AG04450 (cell line): Measurements from ENCODE around the gene SMIM24. TPM values are rescaled to one million over a fixed set of nuclear protein-coding genes. Genes with fewer than 3 reads are reported as not detected.
"Not testable (repeated sequence)": the region's sequence is repeated elsewhere in the genome, so short reads cannot be mapped to it uniquely, and the experiment has no call there.

ENCODE experiments used
- CTCF ChIA-PET: fragments of 300-600, 350-600 bp; formaldehyde crosslinking; extraction: SDS; loops from one replicate; lab custom pipeline; 2022; ENCODE audit warnings: antibody characterized with exemption, inconsistent platforms; lab: Charles Lee
- POLR2A ChIA-PET: fragments of 350-600 bp; formaldehyde crosslinking; extraction: SDS; loops from one replicate; lab custom pipeline; 2021; ENCODE audit warnings: antibody characterized with exemption, inconsistent platforms; lab: Yijun Ruan, JAX
- DNase-seq: peaks from one replicate; pipeline ENCODE4 v3.0.0-alpha.2; 2011; ENCODE audit warnings: low read depth, low spot score
- H3K27ac ChIP-seq: one replicate; pipeline ENCODE4 v1.5.1; 2012; ENCODE audit warnings: low read depth, low read length, control low read depth
- H3K27me3 ChIP-seq: one replicate; pipeline ENCODE4 v1.6.0; 2012; ENCODE audit warnings: low read length; ENCODE audit not compliant: control insufficient read depth, insufficient read depth
- H3K4me3 ChIP-seq: 2 replicates; pipeline ENCODE4 v1.5.1; 2011; ENCODE audit warnings: mild to moderate bottlenecking, low read depth, low read length, control low read depth
- H3K9me3 ChIP-seq: 2 replicates; pipeline ENCODE4 v1.5.1; 2012; ENCODE audit warnings: low read length; ENCODE audit not compliant: control insufficient read depth, insufficient read depth
- polyA plus RNA-seq: library from polyadenylated mRNA; depleted of rRNA; stranded (reverse); fragments of >200 nt; gene quantifications from 2 replicates; pipeline ENCODE4 v1.2.3, GENCODE V29; 2011
- TF ChIP-seq, protein P1 (sequence below): IDR thresholded peaks from 2 replicates; pipeline ENCODE4 v1.5.1; 2011; ENCODE audit warnings: low read depth, low read length, control low read depth, inconsistent platforms

The SMIM24 gene
- polyA plus RNA-seq, 1 experiment, result 0.19 TPM

DNA sequence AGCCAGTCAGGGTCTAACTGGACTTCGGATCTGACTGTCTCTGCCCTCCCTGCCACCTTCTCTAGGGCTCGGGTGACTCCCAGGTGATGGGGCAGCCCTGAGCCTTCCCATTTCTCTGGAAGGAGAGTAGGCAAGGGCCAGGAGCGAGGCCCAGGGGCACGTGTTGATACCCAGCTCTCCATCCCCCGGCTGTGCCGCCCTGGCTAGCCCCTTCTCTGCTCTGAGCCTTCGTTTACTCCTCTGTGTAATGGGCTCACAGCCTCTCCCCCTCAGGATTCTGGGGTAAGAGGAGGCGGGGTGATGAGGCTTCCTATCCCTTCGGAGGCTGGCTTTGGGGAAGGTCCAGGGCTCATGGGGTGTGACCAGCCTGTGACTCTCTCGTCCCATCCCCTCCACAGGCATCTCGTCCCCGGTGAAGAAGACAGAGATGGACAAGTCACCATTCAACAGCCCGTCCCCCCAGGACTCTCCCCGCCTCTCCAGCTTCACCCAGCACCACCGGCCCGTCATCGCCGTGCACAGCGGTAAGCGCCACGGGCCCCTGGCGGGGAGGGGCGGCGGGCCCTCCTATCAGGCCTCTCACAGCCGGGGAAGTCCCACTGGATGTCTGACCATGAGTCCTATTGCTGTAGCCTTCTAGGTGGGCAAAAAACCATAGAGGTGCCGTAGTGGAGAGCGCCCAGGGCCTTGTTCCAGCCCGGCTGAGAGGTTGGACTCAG lies 31.6 kb downstream of the SMIM24 start:
- H3K27me3 ChIP-seq, result no peaks in the 10 kb centered on the region
- DNase-seq, result no peak
- H3K9me3 ChIP-seq, result no peaks in the 10 kb centered on the region; the same call in 1 of the 2 replicates
- no peak overlapping the region for H3K27ac ChIP-seq
- ChIA-PET CTCF (no interaction called here), POLR2A (no interaction called here)
- no peak overlapping the region for H3K4me3 ChIP-seq
- TF ChIP-seq, protein P1, sequence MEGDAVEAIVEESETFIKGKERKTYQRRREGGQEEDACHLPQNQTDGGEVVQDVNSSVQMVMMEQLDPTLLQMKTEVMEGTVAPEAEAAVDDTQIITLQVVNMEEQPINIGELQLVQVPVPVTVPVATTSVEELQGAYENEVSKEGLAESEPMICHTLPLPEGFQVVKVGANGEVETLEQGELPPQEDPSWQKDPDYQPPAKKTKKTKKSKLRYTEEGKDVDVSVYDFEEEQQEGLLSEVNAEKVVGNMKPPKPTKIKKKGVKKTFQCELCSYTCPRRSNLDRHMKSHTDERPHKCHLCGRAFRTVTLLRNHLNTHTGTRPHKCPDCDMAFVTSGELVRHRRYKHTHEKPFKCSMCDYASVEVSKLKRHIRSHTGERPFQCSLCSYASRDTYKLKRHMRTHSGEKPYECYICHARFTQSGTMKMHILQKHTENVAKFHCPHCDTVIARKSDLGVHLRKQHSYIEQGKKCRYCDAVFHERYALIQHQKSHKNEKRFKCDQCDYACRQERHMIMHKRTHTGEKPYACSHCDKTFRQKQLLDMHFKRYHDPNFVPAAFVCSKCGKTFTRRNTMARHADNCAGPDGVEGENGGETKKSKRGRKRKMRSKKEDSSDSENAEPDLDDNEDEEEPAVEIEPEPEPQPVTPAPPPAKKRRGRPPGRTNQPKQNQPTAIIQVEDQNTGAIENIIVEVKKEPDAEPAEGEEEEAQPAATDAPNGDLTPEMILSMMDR, result no peak

GRCh38 chr19:3446657-3447056 lies 33.7 kb downstream of the SMIM24 start:
- DNase-seq, H3K27me3 ChIP-seq, POLR2A ChIA-PET, H3K27ac ChIP-seq, H3K4me3 ChIP-seq, H3K9me3 ChIP-seq: not testable (repeated sequence)
- CTCF ChIA-PET, result interaction anchor here (1.2 kb wide), 1 partner anchor 17 kb away, joined by 4 read pairs; no protein-coding TSS in a partner anchor

DNA sequence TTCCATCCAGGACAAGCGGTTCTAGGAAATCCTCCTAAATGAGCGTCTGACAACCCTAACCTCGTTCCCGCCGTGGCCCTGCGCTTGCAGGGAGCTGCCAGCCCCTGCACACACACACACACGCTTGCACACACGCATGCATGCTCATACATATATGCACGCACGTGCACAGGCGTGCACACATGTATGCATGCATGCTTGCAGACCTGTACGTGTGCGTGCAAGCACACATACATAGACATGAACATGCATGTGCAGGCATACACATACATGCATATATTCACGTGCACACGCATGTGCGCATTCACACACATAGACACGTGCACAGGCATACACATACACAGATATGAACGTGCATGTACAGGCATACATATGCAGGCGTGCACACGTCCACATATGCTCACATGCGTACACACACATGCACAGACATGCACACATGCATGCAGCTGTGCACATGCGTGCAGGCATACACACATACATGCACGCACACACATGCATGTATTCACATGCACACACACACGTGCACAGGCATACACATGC lies 35.6 kb downstream of the SMIM24 start:
- ChIA-PET CTCF (interaction anchor here (1.5 kb wide), 1 partner anchor 16 kb away, joined by 4 read pairs; no protein-coding TSS in a partner anchor), POLR2A (no interaction called here)
- no peak for DNase-seq
- TF ChIP-seq, protein P1, result no peak
- Histone ChIP-seq H3K9me3 (no peaks in the 10 kb centered on the region; the same call in 1 of the 2 replicates), H3K4me3 (no peak overlapping the region), H3K27ac (no peak overlapping the region), H3K27me3 (no peaks in the 10 kb centered on the region)

GRCh38 chr19:3443840-3444694 lies 36.3 kb downstream of the SMIM24 start:
- no peak overlapping the region for H3K27ac ChIP-seq
- H3K4me3 ChIP-seq, result no peak overlapping the region
- TF ChIP-seq, protein P1, result no peak
- DNase-seq, result no peak
- ChIA-PET CTCF (interaction anchor here (1.5 kb wide), 1 partner anchor 15 kb away, joined by 4 read pairs; no protein-coding TSS in a partner anchor), POLR2A (no interaction called here)
- no peaks in the 10 kb centered on the region; the same call in 1 of the 2 replicates for H3K9me3 ChIP-seq
- no peaks in the 10 kb centered on the region for H3K27me3 ChIP-seq

DNA sequence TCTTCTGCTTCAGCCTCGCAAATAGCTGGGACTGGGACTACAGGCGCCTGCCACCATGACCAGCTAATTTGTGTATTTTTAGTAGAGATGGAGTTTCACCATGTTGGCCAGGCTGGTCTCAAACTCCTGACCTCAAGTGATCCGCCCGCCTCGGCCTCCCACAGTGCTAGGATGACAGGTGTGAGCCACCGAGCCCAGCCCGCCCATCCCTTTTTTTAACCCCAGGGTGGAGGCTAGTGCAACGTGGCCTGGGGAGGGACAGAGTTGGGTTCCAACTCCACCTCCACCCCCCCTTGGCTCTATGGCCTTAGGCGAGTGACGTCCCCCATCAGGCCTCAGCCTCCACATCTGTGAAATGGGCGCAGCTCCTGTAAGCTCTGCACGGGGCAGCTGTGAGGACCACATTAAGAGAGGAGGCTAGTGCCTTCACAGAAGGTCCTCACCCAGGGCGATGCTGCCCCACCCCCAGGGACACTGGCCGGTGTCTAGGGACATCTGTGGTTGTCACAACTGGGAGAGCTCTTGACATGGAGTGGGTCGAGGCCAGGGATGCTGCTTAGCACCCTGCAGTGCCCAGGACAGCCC lies 37.7 kb downstream of the SMIM24 start:
- Histone ChIP-seq H3K27me3 (no peaks in the 10 kb centered on the region), H3K27ac (no peak overlapping the region), H3K4me3 (no peak overlapping the region), H3K9me3 (no peaks in the 10 kb centered on the region; the same call in 1 of the 2 replicates)
- DNase-seq, result no peak
- POLR2A ChIA-PET, result no interaction called here
- TF ChIP-seq, protein P1, result no peak
- CTCF ChIA-PET, result interaction anchor here (0.7 to 1.1 kb wide), 2 partner anchors 26 to 116 kb away, joined by 4 to 8 read pairs; no protein-coding TSS in a partner anchor
